ENCODE measurements around the gene GOPC.

Gene GOPC

GRCh38 chr6:117619178-117619577 lies 16.9 kb upstream of the GOPC start:
- no peak for DNase-seq (ENCODE audit: low read depth)
- no peak for TF ChIP-seq CTCF (IDR thresholded peaks at IDR 0.05; ENCODE audit: control insufficient read depth, extremely low read depth, insufficient read depth)
- no peak overlapping the region for H3K4me3 ChIP-seq (ENCODE audit: low read depth, low read length)

GRCh38 chr6:117617210-117618035 lies 15.1 kb upstream of the GOPC start:
- H3K4me3 ChIP-seq (ENCODE audit: low read depth, low read length) = no peak overlapping the region
- no peak for TF ChIP-seq CTCF (IDR thresholded peaks at IDR 0.05; ENCODE audit: control insufficient read depth, extremely low read depth, insufficient read depth)
- no peak for DNase-seq (ENCODE audit: low read depth)

- TF ChIP-seq CTCF (IDR thresholded peaks at IDR 0.05; ENCODE audit: control insufficient read depth, extremely low read depth, insufficient read depth) = no peak
- DNase-seq (ENCODE audit: low read depth) = no peak
- no peak overlapping the region for H3K4me3 ChIP-seq (ENCODE audit: low read depth, low read length)
Observed at GRCh38 chr6:117616391-117617209, 14.3 kb upstream of the GOPC start.

- H3K4me3 ChIP-seq (ENCODE audit: low read depth, low read length) = no peak overlapping the region
- DNase-seq (ENCODE audit: low read depth) = no peak
Observed at GRCh38 chr6:117615750-117616390, 13.6 kb upstream of the GOPC start.

GRCh38 chr6:117613920-117614560 lies 11.7 kb upstream of the GOPC start:
- no peak overlapping the region for H3K4me3 ChIP-seq (ENCODE audit: low read depth, low read length)
- TF ChIP-seq CTCF (IDR thresholded peaks at IDR 0.05; ENCODE audit: control insufficient read depth, extremely low read depth, insufficient read depth) = no peak
- no peak for DNase-seq (ENCODE audit: low read depth)

More at GRCh38 chr6:117615750-117616390, 13.6 kb upstream of the GOPC start:
- TF ChIP-seq CTCF (IDR thresholded peaks at IDR 0.05; ENCODE audit: control insufficient read depth, extremely low read depth, insufficient read depth) = no peak

- H3K4me3 ChIP-seq (ENCODE audit: low read depth, low read length) = no peak overlapping the region
- DNase-seq (ENCODE audit: low read depth) = no peak
- no peak for TF ChIP-seq CTCF (IDR thresholded peaks at IDR 0.05; ENCODE audit: control insufficient read depth, extremely low read depth, insufficient read depth)
Observed at GRCh38 chr6:117607511-117607910, 5.2 kb upstream of the GOPC start.
